CD4-positive, alpha-beta T cell (primary cell): ENCODE results near the gene ELK4. TPM values are rescaled to one million over a fixed set of nuclear protein-coding genes. Genes with fewer than 3 reads are reported as not detected.
A peak's percentile ranks its signal among the peaks of the same experiment; 100 is the strongest.

Experiments
- ATAC-seq: fragments of 200-7000 bp; cut with Tn5 transposase; one replicate; pipeline ENCODE4 v1.10.0; 2022; ENCODE audit warnings: mild to moderate bottlenecking; ENCODE audit not compliant: poor library complexity
- CTCF ChIA-PET: fragments of 350-600 bp; sonication (Branson Sonifier 250); formaldehyde crosslinking; loops from one replicate; lab custom pipeline; 2021; ENCODE audit warnings: antibody characterized with exemption, inconsistent platforms; lab: Charles Lee
- POLR2A ChIA-PET: fragments of 350-600 bp; sonication (Branson Sonifier 250); formaldehyde crosslinking; loops from one replicate; lab custom pipeline; 2021; ENCODE audit warnings: antibody characterized with exemption, inconsistent platforms; lab: Charles Lee
- DNase-seq, 14 experiments: peaks; one replicate each; pipeline ENCODE4 v3.0.0-alpha.2; 2013 to 2020; ENCODE audit warnings: mixed read lengths in 2 of 14
- H3K27ac ChIP-seq, 2 donors: one replicate each; pipeline versions ENCODE4 v1.5.1 to v1.7.0; 2013; ENCODE audit warnings: low read length in 2 of 2, low read depth in 1 of 2, mild to moderate bottlenecking in 1 of 2
- H3K27me3 ChIP-seq, 2 experiments: 1 replicate in 1 of 2; 2 replicates in 1 of 2; pipeline versions ENCODE4 v1.6.1 to v1.7.0; 2013; ENCODE audit warnings: low read length in 2 of 2, control low read depth in 1 of 2, mild to moderate bottlenecking in 1 of 2, moderate library complexity in 1 of 2; ENCODE audit not compliant: insufficient read depth in 2 of 2, control insufficient read depth in 1 of 2
- H3K36me3 ChIP-seq: one replicate; pipeline ENCODE4 v1.6.1; 2013; ENCODE audit warnings: low read length, control low read depth; ENCODE audit not compliant: insufficient read depth
- H3K4me1 ChIP-seq: one replicate; pipeline ENCODE4 v1.6.1; 2013; ENCODE audit warnings: low read length, control low read depth; ENCODE audit not compliant: insufficient read depth
- H3K4me3 ChIP-seq: one replicate; pipeline ENCODE4 v1.5.1; 2013; ENCODE audit warnings: mild to moderate bottlenecking, low read length, moderate library complexity
- H3K9me3 ChIP-seq, 2 experiments: 1 replicate in 1 of 2; 2 replicates in 1 of 2; pipeline versions ENCODE4 v1.6.1 to v1.7.0; 2013; ENCODE audit warnings: low read length in 2 of 2, mild to moderate bottlenecking in 2 of 2, control low read depth in 1 of 2, moderate library complexity in 1 of 2; ENCODE audit not compliant: control insufficient read depth in 1 of 2, insufficient read depth in 1 of 2
- H3K27ac Mint-ChIP-seq: one replicate; pipeline ENCODE4 v1.8.0; 2020; ENCODE audit warnings: mixed read lengths
- H3K27me3 Mint-ChIP-seq: one replicate; pipeline ENCODE4 v1.8.0; 2021; ENCODE audit warnings: mixed read lengths
- H3K36me3 Mint-ChIP-seq: one replicate; pipeline ENCODE4 v1.8.0; 2021; ENCODE audit warnings: low read depth, mixed read lengths
- H3K4me1 Mint-ChIP-seq: one replicate; pipeline ENCODE4 v1.8.0; 2021; ENCODE audit warnings: low read depth, mixed read lengths
- H3K4me3 Mint-ChIP-seq: one replicate; pipeline ENCODE4 v1.8.0; 2020; ENCODE audit warnings: mild to moderate bottlenecking, mixed read lengths
- H3K9me3 Mint-ChIP-seq: one replicate; pipeline ENCODE4 v1.8.0; 2020; ENCODE audit warnings: mixed read lengths
- intact Hi-C, 2 experiments: fragments of 100-400 bp; cut with DNase I in 1 of 2; cut with micrococcal nuclease in 1 of 2; formaldehyde crosslinking; loops; one replicate each; pipeline versions ENCODE4 v1.15.1 to v1.9.0; 2023 to 2025; cut with DNase I, micrococcal nuclease
- total RNA-seq, 174 experiments: library from RNA in 2 of 174; stranded (reverse) in 2 of 174; gene quantifications; one replicate each; pipeline ENCODE4 v1.2.3 and lab custom pipeline; 2021 to 2026
- TF ChIP-seq, protein P1 (sequence below): fragments of 200-600 bp; IDR thresholded peaks from one replicate; pipeline ENCODE4 v1.8.0; 2022; ENCODE audit warnings: antibody characterized with exemption, mild to moderate bottlenecking

ELK4 gene
- total RNA-seq, 2 experiments from 2014 or later = 145 to 154 TPM

GRCh38 chr1:205585835-205586785, 45.7 kb downstream of the ELK4 start:
- no peak for ATAC-seq
- no peak overlapping the region for H3K27ac Mint-ChIP-seq
- ChIA-PET CTCF (no interaction called here), POLR2A (no interaction called here)
- no peak overlapping the region for H3K27ac ChIP-seq
- no peaks in the 10 kb centered on the region for H3K36me3 Mint-ChIP-seq
- H3K4me1 ChIP-seq = peaks cover 6% of the 10 kb centered on the region
- H3K4me1 Mint-ChIP-seq = peaks cover 5% of the 10 kb centered on the region
- H3K27me3 ChIP-seq = peaks cover 0 to 4% of the 10 kb centered on the region in 2 experiments
- peak in 1 of 14 experiments; percentile 21 for DNase-seq
- H3K4me3 ChIP-seq = no peak overlapping the region
- TF ChIP-seq, protein P1, sequence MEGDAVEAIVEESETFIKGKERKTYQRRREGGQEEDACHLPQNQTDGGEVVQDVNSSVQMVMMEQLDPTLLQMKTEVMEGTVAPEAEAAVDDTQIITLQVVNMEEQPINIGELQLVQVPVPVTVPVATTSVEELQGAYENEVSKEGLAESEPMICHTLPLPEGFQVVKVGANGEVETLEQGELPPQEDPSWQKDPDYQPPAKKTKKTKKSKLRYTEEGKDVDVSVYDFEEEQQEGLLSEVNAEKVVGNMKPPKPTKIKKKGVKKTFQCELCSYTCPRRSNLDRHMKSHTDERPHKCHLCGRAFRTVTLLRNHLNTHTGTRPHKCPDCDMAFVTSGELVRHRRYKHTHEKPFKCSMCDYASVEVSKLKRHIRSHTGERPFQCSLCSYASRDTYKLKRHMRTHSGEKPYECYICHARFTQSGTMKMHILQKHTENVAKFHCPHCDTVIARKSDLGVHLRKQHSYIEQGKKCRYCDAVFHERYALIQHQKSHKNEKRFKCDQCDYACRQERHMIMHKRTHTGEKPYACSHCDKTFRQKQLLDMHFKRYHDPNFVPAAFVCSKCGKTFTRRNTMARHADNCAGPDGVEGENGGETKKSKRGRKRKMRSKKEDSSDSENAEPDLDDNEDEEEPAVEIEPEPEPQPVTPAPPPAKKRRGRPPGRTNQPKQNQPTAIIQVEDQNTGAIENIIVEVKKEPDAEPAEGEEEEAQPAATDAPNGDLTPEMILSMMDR = no peak
- H3K27me3 Mint-ChIP-seq = peaks cover 9% of the 10 kb centered on the region
- H3K4me3 Mint-ChIP-seq = no peak overlapping the region
- intact Hi-C loops = no loop called here
- H3K9me3 ChIP-seq = no peaks in the 10 kb centered on the region
- no peaks in the 10 kb centered on the region for H3K36me3 ChIP-seq
- no peaks in the 10 kb centered on the region for H3K9me3 Mint-ChIP-seq

GRCh38 chr1:205585169-205585834, 46.5 kb downstream of the ELK4 start:
- TF ChIP-seq, protein P1 = no peak
- Histone ChIP-seq H3K9me3 (no peaks in the 10 kb centered on the region), H3K27ac (no peak overlapping the region), H3K36me3 (no peaks in the 10 kb centered on the region), H3K27me3 (peaks cover 0 to 7% of the 10 kb centered on the region in 2 experiments), H3K4me1 (peaks cover under 1% of the 10 kb centered on the region), H3K4me3 (no peak overlapping the region)
- H3K4me1 Mint-ChIP-seq = no peaks in the 10 kb centered on the region
- peaks cover 9% of the 10 kb centered on the region for H3K27me3 Mint-ChIP-seq
- CTCF ChIA-PET = no interaction called here
- no peak for ATAC-seq
- intact Hi-C loops = no loop called here
- DNase-seq = no peak
- H3K4me3 Mint-ChIP-seq = no peak overlapping the region
- H3K9me3 Mint-ChIP-seq = no peaks in the 10 kb centered on the region
- H3K36me3 Mint-ChIP-seq = no peaks in the 10 kb centered on the region
- POLR2A ChIA-PET = no interaction called here
- H3K27ac Mint-ChIP-seq = no peak overlapping the region

DNA sequence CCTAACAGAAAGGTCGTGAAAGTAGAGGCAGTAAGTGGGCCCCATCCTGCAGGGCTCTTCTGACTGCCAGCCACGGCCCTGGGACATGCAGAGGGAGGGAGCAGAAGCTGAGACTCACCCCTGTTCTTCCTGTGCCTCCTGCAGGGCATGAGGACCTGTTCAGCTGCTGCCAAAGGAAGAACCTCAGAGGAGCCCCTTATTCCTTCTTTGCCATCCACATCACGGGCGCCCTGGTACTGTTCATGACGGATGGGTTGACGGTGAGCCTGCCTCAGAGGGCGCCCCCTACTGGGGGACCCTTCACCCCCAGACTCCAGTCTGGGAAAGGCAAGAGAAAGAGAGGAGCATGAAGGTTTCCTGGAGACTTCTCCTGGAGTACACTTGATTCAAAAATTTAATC, 47.1 kb downstream of the ELK4 start:
- DNase-seq = peak in 1 of 14 experiments; percentile 30
- no peak overlapping the region for H3K27ac Mint-ChIP-seq
- H3K27me3 Mint-ChIP-seq = peaks cover 9% of the 10 kb centered on the region
- H3K9me3 ChIP-seq = no peaks in the 10 kb centered on the region
- no peaks in the 10 kb centered on the region for H3K36me3 ChIP-seq
- no peak overlapping the region for H3K4me3 ChIP-seq
- H3K27ac ChIP-seq = no peak overlapping the region
- no peaks in the 10 kb centered on the region for H3K4me1 ChIP-seq
- no peaks in the 10 kb centered on the region for H3K36me3 Mint-ChIP-seq
- ChIA-PET POLR2A (no interaction called here), CTCF (no interaction called here)
- H3K4me3 Mint-ChIP-seq = no peak overlapping the region
- no peaks in the 10 kb centered on the region for H3K4me1 Mint-ChIP-seq
- TF ChIP-seq, protein P1 = no peak
- H3K27me3 ChIP-seq = peaks cover 0 to 8% of the 10 kb centered on the region in 2 experiments
- intact Hi-C loops = no loop called here
- ATAC-seq = no peak
- no peaks in the 10 kb centered on the region for H3K9me3 Mint-ChIP-seq
